Body of pancreas (tissue), 4 donors: ENCODE data around the gene TCFL5.

ENCODE experiments used
- POLR2A ChIP-seq, 3 donors: fragments of 450-650 bp; IDR thresholded peaks; one replicate each; pipeline ENCODE4 v1.6.1; 2016; ENCODE audit warnings: antibody characterized with exemption in 3 of 3, mild to moderate bottlenecking in 2 of 3
- TF ChIP-seq, protein P1 (sequence below), 7 experiments: fragments of 450-650 bp in 4 of 7; fragments of 200-600 bp in 3 of 7; sonication (generic) in 3 of 7; IDR thresholded peaks; one replicate each; pipeline ENCODE4 v1.5.1; 2016 to 2019; ENCODE audit warnings: antibody characterized with exemption in 7 of 7

DNA sequence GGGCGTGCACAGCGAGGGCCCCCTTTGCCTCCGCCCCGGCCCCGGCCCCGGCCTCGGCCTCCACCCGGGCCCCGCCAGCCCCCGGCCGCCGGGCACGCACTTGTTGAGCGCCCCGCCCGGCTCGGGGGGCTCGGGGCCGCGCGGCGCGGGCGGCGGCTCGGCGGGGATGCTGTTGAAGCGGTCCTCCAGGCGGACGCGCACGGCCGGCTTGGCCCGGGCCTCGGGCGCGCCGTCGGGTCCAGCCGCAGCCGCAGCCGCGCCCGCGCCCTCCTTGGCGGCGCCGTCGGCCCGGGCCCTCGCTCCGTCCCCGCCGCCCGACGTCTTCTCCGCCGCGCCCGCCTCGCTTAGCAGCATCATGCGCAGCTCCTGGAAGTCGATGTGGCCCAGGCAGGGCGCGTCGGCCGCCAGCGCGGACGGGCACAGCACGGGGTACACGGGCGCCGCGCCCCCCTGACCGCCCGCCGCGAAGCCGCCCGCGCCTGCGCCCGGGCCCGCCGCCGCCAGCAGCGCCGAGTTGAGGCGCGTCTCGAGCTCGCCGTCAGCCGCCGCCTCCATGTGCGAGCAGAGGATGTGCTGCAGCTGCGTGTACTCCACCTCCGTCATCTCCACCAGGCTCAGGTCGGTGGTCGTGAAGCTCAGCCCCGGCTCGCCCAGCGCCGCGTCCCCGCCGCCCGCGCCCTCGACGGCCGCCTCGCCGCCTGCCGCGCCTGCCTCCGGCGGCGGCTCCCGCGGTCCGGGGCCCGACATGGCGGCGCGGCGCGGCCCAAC lies 514 bp downstream of the TCFL5 start:
- TF ChIP-seq, protein P1, sequence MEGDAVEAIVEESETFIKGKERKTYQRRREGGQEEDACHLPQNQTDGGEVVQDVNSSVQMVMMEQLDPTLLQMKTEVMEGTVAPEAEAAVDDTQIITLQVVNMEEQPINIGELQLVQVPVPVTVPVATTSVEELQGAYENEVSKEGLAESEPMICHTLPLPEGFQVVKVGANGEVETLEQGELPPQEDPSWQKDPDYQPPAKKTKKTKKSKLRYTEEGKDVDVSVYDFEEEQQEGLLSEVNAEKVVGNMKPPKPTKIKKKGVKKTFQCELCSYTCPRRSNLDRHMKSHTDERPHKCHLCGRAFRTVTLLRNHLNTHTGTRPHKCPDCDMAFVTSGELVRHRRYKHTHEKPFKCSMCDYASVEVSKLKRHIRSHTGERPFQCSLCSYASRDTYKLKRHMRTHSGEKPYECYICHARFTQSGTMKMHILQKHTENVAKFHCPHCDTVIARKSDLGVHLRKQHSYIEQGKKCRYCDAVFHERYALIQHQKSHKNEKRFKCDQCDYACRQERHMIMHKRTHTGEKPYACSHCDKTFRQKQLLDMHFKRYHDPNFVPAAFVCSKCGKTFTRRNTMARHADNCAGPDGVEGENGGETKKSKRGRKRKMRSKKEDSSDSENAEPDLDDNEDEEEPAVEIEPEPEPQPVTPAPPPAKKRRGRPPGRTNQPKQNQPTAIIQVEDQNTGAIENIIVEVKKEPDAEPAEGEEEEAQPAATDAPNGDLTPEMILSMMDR (IDR thresholded peaks at IDR 0.05), result no peak
- no peak for TF ChIP-seq POLR2A (IDR thresholded peaks at IDR 0.05)
